Inferior parietal cortex (tissue), 1 donor: ENCODE data around the gene CCK.

Experiments used
- DNase-seq: peaks from one replicate; pipeline ENCODE4 v3.0.0-alpha.2; 2016; ENCODE audit errors: extremely low spot score

CCK gene

GRCh38 chr3:42269647-42270046 lies 3.7 kb upstream of the CCK start:
- no peak for DNase-seq

DNA sequence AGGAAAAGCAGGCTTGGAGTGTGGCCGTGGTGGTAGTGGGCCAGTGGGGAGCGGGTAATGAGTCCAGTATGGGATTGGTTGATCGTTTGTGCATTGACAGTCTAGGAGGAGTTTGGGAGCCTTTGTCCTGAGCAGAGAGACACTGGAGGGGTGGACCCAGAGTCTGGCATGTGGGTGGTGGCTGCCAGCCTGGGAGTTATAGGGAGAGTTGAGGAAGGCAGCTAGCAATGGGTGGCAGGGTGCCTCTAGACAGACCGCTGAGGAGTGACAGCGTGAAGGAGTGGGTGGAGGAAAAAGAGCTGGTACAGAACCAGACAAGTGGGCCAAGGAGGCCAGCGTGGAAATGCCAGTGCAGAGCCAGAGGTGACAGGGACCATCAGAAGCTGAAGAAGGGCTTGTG lies 1.9 kb upstream of the CCK start:
- DNase-seq: no peak

GRCh38 chr3:42265059-42265991 lies 660 bp downstream of the CCK start:
- no peak for DNase-seq

DNA sequence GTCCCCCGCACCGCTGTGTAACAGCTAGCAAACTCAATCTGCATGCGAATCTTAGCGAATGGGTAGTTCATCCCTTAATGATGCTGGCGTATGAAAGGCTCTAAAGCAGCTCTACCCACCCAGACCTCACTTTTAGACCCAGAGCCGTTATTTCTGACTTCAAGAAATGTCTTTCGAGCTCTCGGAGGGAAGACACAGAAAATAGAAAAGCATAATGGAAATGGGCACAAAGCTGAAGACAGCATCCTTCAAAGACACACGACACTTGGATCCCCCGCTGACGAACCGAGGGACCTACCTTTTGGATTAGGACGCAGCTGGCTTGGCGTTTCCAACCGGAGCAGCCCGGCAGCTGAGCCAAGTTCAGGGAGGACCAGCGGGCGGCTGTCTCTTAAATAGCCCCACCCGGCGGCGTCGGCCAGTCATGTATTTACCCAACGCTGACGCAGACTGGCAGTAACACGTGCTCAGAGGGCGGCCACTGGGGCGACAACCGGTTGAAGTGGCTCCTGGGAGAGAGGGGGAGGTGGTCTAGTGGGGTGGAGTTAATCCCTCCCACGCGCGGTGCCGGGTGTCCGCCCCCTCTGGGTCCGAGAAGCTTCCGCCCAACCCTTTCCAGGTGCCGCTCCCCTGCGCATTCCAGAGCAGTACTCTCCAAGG lies 1.5 kb downstream of the CCK start:
- DNase-seq: peak; percentile 59

- no peak for DNase-seq
Measured at GRCh38 chr3:42263354-42264346, 2.3 kb downstream of the CCK start.

- DNase-seq: no peak
Measured at GRCh38 chr3:42262525-42262924, 3.5 kb downstream of the CCK start.

- no peak for DNase-seq
Measured at GRCh38 chr3:42257007-42257406, 9.0 kb downstream of the CCK start.

GRCh38 chr3:42256135-42256819 lies 9.7 kb downstream of the CCK start:
- no peak for DNase-seq

- DNase-seq: no peak
Measured at GRCh38 chr3:42254566-42254965, 11.4 kb downstream of the CCK start.

GRCh38 chr3:42250761-42251160 lies 15.2 kb downstream of the CCK start:
- no peak for DNase-seq

DNA sequence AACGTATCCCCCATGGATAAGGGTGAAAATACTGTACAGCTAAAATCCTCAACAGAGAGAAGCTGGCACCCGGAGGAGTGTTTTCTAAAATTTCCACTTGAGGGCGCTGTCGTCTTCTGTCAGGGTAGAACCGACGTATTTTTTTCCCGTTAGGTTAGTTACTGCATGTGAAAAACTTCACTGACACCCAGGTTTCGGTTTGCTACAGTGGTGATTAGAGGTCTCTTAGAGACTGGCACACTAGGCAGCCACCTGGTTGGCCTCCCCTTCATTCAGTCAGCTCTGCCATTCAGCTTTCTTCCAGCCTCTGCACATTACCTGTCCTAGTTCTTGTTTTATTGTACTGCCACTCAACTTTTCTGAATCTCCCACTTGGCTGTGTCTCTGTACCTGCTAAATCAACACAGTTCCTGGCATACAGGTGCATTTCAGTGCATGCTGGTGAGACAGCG lies 18.4 kb downstream of the CCK start:
- DNase-seq: peak; percentile 91

GRCh38 chr3:42246091-42246490 lies 19.9 kb downstream of the CCK start:
- DNase-seq: no peak

- no peak for DNase-seq
Measured at GRCh38 chr3:42236611-42237010, 29.4 kb downstream of the CCK start.

DNA sequence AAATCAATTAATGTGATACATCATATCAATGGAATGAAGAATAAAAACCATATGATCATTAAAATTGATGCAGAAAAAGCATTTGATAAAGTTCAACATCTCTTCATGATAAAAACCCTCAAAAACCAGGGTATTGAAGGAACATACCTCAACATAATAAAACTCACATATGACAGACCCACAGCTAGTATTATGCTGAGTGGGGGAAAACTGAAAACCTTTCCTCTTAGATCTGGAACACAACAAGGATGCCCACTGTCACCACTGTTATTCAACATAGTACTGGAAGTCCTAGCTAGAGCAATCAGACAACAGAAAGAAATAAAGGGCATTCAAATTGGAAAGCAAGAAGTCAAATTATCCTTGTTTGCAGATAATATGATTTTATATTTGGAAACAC lies 30.5 kb downstream of the CCK start:
- no peak for DNase-seq

DNA sequence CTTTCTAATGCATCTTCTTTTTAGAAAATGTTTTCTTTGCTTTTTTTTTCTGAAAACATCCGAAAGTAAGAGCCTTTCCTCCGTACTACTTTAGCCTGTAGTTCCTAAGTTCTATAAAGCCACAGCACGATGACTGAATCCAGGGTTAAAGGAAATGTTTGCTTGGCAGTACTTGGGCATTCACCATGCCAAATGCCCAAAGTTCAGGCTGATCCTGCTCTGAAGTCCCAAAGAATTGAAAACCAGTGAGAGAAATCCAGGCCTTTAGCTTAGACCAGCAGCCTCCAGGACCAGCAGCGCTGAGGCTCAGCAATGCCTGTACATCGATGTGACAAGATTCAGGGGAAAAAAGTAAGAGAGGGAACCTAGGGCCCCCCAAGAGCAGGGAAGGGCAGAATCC lies 35.1 kb downstream of the CCK start:
- no peak for DNase-seq

- DNase-seq: peak; percentile 77
Measured at GRCh38 chr3:42229942-42230688, 35.9 kb downstream of the CCK start.

- no peak for DNase-seq
Measured at GRCh38 chr3:42229266-42229941, 36.6 kb downstream of the CCK start.

DNA sequence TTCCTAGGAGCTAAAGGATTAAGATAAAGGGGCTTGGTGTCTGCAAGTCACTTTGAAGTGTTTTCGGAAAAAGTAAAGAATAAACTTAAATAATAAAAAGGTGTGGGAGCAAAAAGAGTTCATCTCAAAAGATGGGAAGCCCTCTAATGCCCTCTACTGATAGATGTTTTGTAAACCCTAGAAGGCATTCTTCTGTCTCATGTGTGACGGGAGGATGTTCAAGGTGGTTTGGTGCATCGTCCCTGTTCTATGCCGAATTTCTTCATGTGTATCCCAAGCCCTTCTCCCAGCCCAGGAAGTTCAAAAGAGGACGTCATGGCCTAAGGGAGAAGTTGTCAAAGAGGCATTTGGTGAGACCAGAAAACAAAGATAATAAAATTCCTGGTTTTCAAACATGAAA lies 37.2 kb downstream of the CCK start:
- no peak for DNase-seq

DNA sequence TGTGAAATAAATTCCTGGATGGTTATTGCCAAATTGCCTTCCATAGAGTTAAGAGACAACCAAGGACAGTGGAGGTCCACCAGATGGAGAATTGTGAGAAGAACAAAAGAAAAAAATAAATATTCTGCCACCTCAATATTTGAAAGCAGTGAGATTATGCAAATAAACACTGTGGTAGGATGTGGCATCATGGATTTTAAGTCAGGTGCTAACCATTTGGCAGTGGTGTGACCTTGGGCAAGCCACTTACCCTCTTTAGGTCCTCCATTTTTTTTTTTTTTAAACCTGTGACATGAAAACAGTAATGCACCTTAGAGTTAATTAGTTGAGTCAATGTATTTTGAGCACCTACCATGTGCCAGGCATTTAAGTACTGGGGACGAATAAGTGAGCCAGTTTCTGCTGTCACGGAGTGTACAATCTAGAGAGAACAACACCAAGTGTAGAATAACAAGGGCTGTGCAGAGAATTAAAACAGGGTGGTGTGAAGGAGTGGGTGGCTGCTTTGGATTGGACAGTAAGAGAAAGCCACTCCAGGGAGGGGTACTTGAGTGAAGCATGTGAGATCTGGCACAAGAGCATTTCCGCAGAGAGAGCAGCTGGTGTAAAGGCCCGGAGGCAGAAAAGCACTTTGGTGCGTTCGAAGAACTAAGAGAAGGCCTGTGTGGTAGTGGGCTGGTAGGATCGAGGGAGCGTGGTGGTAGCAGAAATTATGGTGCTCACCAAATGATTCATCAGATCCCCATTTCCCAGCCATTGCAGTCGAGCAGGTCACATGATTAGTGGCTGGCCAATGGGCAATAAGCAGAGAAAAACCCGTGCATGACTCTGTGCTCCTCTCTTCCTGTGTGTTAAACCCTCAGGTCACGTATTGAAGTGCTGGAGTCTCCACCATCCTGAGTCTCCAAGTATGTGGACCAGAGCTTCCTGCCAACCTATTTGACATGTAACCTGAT lies 39.2 kb downstream of the CCK start:
- peak; percentile 50 for DNase-seq
